GM19372 (cell line): ENCODE results near the gene GRAMD1C.

Experiments
- ATAC-seq: cut with Tn5 transposase; IDR thresholded peaks from one replicate; pipeline ENCODE4 v1.9.1; 2021; ENCODE audit warnings: mild to moderate bottlenecking, low read depth, moderate library complexity; ENCODE audit not compliant: unreplicated experiment

Gene GRAMD1C

GRCh38 chr3:113947372-113948014, 108.9 kb downstream of the GRAMD1C start, which contains the start of gene ZDHHC23:
TSS of gene ZDHHC23 (plus strand) at chr3:113948013. CDS start at chr3:113948803, 790 bp downstream.
- ATAC-seq, result peak; percentile 77

GRCh38 chr3:113948015-113948917, 109.7 kb downstream of the GRAMD1C start:
- ATAC-seq, result peak; percentile 49

DNA sequence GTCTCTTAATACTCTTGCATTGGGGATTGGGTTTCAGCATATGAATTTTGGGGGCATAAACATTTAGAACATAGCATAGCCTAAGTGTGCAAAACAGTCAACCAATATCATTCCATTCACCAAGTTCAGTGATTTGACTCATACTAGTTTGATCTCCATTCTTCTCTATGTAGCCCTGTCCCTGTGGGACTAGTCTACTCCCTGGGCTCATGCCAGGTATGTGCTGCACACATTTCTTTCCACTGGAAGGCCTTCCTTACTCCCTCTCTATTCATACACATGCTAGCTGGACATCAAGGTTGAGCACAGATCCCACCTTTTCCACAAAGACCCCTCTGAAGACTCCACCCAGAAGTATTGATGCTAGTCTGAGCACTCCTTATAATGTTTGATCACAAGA, 114.3 kb downstream of the GRAMD1C start:
- no peak for ATAC-seq

DNA sequence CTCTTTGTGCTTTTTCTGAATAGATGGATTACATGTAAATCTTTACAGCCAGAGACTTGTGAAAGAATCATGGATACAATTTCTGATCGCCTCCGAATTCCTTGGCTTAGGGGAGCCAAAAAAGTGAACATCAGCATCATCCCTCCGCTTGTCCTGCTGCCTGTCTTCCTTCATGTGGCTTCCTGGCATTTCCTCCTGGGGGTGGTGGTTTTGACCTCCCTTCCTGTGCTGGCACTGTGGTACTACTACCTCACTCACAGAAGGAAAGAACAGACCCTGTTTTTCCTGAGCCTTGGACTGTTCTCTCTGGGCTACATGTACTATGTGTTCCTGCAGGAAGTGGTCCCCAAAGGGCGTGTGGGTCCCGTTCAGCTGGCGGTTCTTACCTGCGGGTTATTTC, 115.1 kb downstream of the GRAMD1C start:
- ATAC-seq, result no peak

DNA sequence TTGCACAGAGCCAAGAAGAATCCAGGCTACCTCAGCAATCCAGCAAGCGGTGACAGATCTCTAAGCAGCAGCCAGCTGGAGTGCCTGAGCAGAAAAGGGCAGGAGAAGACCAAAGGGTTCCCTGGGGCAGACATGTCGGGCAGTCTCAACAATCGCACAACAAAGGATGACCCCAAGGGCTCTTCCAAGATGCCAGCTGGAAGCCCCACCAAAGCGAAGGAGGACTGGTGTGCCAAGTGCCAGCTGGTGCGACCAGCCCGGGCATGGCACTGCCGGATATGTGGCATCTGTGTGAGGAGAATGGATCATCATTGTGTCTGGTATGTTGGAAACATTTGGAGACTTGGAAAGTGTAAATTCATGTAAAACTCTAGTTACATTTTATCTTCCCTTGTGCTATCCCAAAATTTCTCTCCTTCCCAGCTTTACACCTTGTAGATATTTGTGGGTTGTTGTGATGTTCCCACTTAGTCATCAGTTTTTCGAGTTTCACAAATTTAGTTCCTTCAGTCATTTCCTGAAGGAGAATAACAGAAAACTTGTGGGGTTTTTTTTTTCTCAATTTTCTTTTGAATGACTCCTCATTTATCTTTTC, 115.6 kb downstream of the GRAMD1C start:
- no peak for ATAC-seq

- ATAC-seq, result no peak
These were observed 125.3 kb downstream of the GRAMD1C start for GRCh38 chr3:113963879-113964278.

DNA sequence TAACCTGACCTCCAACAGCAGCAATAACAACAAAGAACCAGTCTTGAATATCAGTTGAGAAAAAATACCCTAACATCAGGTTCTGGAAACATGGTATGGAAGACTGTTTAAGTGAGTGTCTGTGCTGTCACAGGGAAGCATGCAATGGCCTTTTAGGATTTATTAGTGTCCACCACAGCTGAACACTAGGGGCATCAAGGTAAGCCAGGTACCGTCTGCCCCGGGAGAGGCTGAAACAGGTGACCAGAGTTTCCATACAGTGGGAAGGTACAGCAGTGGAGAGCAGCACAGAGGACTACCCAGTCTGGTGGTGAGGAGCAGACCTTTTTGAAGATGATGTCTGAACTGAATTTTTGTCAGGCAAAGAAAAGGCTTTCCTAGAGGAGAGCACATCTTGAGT, 127.6 kb downstream of the GRAMD1C start:
- no peak for ATAC-seq

DNA sequence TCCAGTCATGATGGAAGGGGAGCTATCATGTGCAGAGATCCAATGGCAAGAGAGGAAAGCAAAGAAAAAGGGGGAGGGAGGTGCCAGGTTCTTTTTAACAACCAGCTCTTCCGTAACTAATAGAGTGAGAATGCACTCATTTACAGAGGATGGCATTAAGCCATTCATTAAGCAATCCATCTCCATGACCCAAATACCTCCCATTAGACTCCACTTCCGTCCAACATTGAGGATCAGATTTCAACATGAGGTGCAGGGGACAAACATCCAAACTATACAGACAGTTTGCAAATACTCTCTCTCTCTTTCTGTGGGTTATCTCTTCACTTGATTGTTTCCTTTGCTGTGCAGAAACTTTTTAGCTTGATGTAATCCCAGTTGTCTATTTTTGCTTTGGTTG, 130.4 kb downstream of the GRAMD1C start:
- no peak for ATAC-seq

GRCh38 chr3:113977822-113978221, 139.2 kb downstream of the GRAMD1C start:
- ATAC-seq, result no peak

DNA sequence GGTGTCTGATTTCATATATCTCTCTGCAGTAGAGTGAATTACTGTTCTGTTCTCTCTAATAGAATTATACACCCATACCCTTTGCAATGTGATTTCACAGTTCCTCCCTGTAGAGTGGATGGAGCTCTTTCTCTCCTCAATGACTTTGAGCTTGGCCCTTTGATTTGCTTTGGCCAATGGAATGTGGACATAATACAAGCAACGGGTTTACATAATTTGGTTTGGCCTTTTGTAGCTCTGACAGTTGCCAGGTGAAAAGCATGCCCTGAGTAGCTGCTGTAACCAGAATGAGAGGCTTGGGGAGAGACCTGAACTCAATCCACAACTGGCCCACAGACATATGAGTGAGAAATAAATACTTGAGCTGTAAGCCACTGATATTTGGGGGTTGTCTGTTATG, 141.3 kb downstream of the GRAMD1C start:
- ATAC-seq, result no peak

DNA sequence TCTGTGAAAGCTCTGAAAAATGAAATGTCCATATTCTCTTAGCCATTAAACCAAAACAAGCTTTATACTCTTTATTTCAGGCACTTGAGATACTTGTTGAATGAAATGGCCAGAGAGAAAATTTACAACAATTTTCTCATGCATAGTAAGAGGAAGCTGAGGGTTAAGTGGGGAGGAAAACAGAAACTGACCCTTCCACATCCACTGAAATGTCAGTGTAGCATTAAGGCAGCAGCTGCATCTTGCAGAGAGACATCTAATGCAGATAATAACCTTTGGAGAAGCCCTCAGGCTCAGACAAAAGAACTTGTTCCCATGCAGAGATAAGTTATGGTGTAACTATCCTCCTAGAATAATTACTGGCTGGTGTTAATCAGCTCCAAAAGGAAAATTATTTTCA, 143.2 kb downstream of the GRAMD1C start:
- no peak for ATAC-seq

GRCh38 chr3:113983544-113983943, 145.0 kb downstream of the GRAMD1C start:
- no peak for ATAC-seq

DNA sequence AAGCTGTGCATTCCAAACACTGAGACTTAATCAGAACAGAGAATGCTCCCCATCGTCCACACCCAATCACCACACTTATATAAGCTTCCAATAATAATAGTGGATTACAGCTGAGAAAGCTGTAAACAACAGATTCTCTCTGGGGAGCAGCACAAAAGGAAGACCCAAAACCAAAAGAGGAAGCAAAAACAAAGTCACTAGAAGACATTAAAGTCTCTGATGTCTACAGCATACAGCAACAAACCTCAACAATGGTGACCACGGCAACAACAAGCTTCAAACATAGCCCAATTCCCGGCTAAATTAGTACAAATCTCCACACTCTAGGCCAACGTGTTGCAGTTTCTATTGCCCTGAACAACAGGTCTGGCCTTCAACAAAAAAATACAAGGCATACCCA, 147.0 kb downstream of the GRAMD1C start:
- ATAC-seq, result peak; percentile 80
